Stimulated activated naive CD8-positive, alpha-beta T cell treated with anti-CD3 and anti-CD28 coated beads, Interleukin-15, Interleukin-2, amounts not matched to agents 100 ng/mL and 50 ng/mL, for 24 hours (primary cell): ENCODE measurements around the gene C18orf54.
"Not testable (repeated sequence)": the region's sequence is repeated elsewhere in the genome, so short reads cannot be mapped to it uniquely, and the experiment has no call there.

Source experiments
- H3K27ac Mint-ChIP-seq: one replicate; pipeline ENCODE4 v1.8.0; 2021; ENCODE audit warnings: mild to moderate bottlenecking, mixed read lengths
- H3K27me3 Mint-ChIP-seq: one replicate; pipeline ENCODE4 v1.8.0; 2021; ENCODE audit warnings: mixed read lengths
- H3K36me3 Mint-ChIP-seq: one replicate; pipeline ENCODE4 v1.8.0; 2021; ENCODE audit warnings: low read depth, mixed read lengths
- H3K4me1 Mint-ChIP-seq: one replicate; pipeline ENCODE4 v1.8.0; 2021; ENCODE audit warnings: low read depth, mixed read lengths
- H3K4me3 Mint-ChIP-seq: one replicate; pipeline ENCODE4 v1.8.0; 2021; ENCODE audit warnings: mild to moderate bottlenecking, mixed read lengths
- H3K9me3 Mint-ChIP-seq: one replicate; pipeline ENCODE4 v1.8.0; 2021; ENCODE audit warnings: mixed read lengths

Gene C18orf54

DNA sequence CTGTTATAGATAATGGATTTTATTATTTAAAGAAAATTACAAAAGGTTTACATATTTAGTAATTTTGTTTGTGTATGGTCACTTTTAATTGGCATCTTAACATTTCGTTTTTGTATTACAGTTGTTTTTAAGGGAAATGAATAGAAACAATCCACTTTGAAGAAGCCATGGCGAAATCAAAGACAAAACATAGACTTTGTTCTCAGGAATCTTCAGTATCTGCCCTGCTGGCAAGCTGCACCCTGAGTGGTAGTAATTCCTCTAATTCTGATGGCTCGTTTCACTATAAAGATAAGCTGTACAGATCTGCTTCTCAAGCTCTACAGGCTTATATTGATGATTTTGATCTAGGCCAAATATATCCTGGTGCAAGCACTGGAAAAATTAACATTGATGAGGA, 2.7 kb downstream of the C18orf54 start:
- H3K9me3 Mint-ChIP-seq: no peaks in the 10 kb centered on the region
- H3K4me3 Mint-ChIP-seq: no peak overlapping the region
- H3K4me1 Mint-ChIP-seq: peaks cover 19% of the 10 kb centered on the region
- H3K36me3 Mint-ChIP-seq: peaks cover 24% of the 10 kb centered on the region
- H3K27ac Mint-ChIP-seq: no peak overlapping the region
- peaks cover 6% of the 10 kb centered on the region for H3K27me3 Mint-ChIP-seq

DNA sequence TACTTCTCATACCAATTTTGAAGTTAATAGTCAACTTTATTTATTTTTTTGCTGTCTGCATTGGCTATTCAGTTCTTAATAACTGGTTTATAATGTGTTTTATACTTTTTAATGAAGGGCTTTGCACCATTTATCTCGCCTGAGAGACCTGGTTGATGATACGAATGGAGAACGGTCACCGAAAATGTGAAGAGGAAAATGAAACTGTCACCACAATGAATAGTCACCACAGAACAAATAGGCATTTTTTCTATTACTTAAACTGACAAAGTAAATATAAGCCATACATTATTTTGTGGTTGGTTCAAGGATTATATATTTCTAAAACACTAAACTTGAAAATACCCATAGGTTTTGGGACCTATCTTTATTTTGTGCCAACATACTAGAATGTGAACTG, 20.4 kb downstream of the C18orf54 start:
- Mint-ChIP-seq H3K36me3 (peaks cover 22% of the 10 kb centered on the region), H3K4me3 (no peak overlapping the region), H3K4me1 (no peaks in the 10 kb centered on the region), H3K27me3 (no peaks in the 10 kb centered on the region), H3K27ac (no peak overlapping the region), H3K9me3 (no peaks in the 10 kb centered on the region)

DNA sequence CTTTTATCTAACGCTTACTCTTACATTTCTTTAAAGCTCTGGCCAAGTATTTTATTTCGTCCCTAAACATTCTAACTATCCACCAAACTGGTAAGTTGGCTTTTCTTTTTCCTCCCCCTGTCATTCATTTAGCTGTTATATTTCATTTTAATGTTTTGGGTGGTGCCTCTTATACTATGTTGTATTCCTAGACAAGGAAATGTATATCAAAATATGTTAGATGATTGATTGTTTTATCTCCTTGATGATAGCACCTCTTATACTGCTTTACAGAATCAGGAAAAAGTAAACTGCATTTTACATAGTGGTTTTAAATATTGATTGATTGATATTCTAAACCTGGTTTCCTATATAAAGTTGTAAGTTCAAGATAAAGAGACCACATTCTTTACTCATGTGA, 23.9 kb downstream of the C18orf54 start:
- H3K27ac Mint-ChIP-seq: no peak overlapping the region
- no peak overlapping the region for H3K4me3 Mint-ChIP-seq
- H3K27me3 Mint-ChIP-seq: no peaks in the 10 kb centered on the region
- no peaks in the 10 kb centered on the region for H3K9me3 Mint-ChIP-seq
- no peaks in the 10 kb centered on the region for H3K4me1 Mint-ChIP-seq
- H3K36me3 Mint-ChIP-seq: peaks cover 15% of the 10 kb centered on the region

DNA sequence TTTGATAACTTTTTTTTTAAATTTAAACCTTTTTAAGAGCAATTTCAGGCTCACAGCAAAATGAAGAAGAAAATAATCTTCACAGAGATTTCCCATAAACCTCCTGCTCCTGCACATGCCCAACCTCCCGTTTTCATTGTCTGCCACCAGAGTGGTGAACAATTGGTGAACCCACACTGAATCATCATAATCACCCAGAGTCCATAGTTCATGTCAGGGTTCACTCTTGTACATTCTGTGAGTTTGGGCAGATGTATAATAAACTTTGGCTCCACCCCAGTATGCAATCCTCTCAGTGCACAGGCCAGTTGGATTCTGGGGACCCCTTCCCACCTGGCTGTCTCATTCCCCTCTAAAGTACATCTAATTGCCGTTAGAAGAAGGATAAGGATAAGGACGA, 24.4 kb downstream of the C18orf54 start:
- no peaks in the 10 kb centered on the region for H3K27me3 Mint-ChIP-seq
- no peak overlapping the region for H3K4me3 Mint-ChIP-seq
- no peaks in the 10 kb centered on the region for H3K4me1 Mint-ChIP-seq
- no peaks in the 10 kb centered on the region for H3K9me3 Mint-ChIP-seq
- H3K36me3 Mint-ChIP-seq: peaks cover 15% of the 10 kb centered on the region
- no peak overlapping the region for H3K27ac Mint-ChIP-seq

DNA sequence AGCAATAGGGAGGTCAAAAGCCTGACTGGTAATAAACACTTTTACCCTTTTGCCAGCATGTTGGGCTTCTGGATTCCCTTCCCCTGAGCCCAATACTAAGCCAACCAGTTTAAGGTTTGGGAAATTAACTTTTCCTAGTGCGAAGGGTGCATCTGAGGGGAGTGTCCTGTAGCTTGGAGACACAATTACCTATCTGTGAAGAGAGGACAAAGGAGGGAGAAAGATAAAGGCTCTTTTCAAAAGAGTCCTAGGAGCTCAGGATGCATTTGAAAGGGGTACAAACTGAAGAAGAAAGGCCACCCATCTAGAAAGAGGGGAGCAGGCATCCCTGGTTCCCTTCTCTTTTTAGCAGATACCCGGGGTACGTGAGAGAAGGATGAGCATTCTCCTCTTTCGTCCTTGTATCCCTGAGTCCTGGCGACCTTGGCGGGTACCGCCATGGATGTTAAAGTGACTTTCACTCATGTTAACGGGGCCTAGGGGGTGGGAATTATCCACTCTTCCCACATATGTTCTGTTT, 25.1 kb downstream of the C18orf54 start:
- H3K4me3 Mint-ChIP-seq: no peak overlapping the region
- H3K9me3 Mint-ChIP-seq: no peaks in the 10 kb centered on the region
- no peaks in the 10 kb centered on the region for H3K27me3 Mint-ChIP-seq
- H3K4me1 Mint-ChIP-seq: no peaks in the 10 kb centered on the region
- H3K27ac Mint-ChIP-seq: no peak overlapping the region
- peaks cover 15% of the 10 kb centered on the region for H3K36me3 Mint-ChIP-seq

DNA sequence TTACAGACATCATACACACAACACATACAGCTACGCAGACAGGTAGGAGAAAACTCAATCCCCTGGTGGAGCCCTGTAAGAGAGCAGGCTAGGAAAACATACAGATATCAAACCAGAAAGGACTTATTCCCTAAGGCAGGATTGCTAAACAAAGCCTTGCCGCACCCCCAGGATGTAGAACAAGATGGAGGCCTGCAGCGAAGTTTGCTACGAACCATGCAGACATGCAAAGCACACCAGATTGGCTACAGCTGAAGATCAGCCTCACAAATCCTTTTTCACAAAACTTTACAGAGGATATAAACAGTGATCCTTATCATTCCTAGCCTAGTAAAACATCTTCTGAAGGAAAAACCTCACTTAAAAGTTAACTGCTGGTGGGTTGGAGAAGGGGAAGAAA, 28.3 kb downstream of the C18orf54 start:
- Mint-ChIP-seq H3K36me3 (peaks cover 4% of the 10 kb centered on the region), H3K9me3 (no peaks in the 10 kb centered on the region), H3K4me3 (no peak overlapping the region), H3K4me1 (peaks cover 10% of the 10 kb centered on the region), H3K27me3 (peaks cover 6% of the 10 kb centered on the region), H3K27ac (no peak overlapping the region)

DNA sequence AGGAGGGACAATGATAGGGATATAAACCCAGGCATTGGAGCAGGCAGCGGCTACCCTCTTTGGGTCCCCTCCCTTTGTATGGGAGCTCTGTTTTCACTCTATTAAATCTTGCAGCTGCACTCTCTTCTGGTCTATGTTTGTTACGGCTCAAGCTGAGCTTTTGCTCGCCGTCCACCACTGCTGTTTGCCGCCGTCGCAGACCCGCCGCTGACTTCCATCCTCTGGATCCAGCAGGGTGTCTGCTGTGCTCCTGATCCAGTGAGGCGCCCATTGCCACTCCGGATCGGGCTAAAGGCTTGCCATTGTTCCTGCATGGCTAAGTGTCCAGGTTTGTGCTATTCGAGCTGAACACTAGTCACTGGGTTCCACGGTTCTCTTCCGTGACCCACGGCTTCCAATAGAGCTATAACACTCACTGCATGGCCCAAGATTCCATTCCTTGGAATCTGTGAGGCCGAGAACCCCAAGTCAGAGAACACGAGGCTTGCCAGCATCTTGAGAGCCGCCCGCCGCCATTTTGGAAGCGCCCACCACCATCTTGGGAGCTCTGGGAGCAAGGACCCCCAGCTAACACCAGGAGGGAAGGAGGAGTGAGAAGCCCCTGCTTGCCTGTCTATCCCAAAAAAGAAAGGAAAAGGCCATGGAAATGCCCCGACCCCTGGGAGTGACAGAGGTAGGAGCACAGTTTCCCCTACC, 29.2 kb downstream of the C18orf54 start:
- not testable (repeated sequence) for H3K27me3 Mint-ChIP-seq, H3K36me3 Mint-ChIP-seq, H3K4me3 Mint-ChIP-seq, H3K9me3 Mint-ChIP-seq, H3K27ac Mint-ChIP-seq
- peaks cover 10% of the 10 kb centered on the region for H3K4me1 Mint-ChIP-seq

DNA sequence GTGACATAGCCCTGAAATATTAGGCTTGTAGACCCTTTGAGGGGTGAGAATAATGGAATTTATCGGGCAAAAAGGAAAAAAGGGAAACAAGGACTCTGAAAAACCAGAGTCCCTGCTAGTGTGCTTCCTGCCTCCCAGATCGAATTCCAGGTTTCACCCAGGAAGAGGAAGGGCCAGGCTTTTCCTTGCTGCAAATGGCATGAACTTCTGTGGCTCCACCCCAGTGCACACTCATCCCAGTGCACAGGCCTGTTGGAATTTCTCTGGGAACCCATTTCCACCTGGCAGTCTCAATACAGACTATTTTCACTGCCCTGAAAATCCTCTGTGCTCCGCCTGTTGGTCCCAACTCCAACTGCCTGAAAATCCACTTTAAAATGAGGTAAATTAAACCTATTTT, 29.9 kb downstream of the C18orf54 start:
- Mint-ChIP-seq H3K4me1 (peaks cover 10% of the 10 kb centered on the region), H3K27ac (no peak overlapping the region), H3K27me3 (peaks cover 10% of the 10 kb centered on the region), H3K4me3 (no peak overlapping the region), H3K9me3 (no peaks in the 10 kb centered on the region), H3K36me3 (no peaks in the 10 kb centered on the region)

DNA sequence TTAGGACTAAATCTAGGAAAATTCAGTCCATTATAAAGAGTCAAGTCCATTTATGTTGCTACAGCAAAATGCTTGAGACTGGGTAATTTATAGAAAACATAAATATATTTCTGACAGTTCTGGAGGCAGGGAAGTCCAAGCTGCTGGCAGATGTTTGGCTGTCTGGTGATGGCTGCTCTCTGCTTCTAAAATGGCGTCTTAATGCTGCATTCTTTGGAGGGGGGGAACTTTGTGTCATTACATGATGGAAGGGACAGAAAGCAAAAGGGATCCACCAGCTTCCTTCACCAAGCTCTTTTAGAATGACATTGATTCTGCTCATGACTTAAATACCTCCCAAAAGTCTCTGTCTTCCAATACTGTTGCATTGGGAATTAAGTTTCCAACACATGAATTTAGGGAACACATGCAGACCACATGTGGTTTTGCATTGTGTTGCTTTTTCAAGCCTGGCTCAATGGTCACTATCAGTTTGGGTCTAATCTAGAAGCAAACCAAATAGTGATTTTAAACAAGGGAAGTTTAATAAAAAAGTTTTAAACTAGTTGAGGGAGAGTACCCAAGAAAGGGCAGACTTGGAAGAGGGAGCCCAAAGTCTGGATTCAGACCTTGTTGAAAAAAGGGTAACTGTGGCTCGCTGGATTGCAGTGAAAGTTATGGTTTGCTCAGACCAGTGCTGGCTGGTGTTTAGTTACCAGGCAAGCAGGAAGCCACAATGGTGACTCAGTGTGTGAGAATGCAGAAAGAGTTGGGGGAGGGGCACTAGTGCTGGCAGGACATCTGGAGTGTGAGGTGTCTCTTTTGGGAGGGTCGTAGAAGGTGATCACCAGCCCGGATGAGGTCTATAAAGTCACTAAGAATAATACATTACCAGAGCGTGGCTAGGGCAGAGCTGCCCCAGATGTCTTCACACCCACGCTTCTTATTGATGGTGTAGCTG, 30.8 kb downstream of the C18orf54 start:
- H3K4me1 Mint-ChIP-seq: peaks cover 10% of the 10 kb centered on the region
- no peaks in the 10 kb centered on the region for H3K36me3 Mint-ChIP-seq
- no peak overlapping the region for H3K4me3 Mint-ChIP-seq
- peaks cover 10% of the 10 kb centered on the region for H3K27me3 Mint-ChIP-seq
- H3K9me3 Mint-ChIP-seq: no peaks in the 10 kb centered on the region
- no peak overlapping the region for H3K27ac Mint-ChIP-seq

DNA sequence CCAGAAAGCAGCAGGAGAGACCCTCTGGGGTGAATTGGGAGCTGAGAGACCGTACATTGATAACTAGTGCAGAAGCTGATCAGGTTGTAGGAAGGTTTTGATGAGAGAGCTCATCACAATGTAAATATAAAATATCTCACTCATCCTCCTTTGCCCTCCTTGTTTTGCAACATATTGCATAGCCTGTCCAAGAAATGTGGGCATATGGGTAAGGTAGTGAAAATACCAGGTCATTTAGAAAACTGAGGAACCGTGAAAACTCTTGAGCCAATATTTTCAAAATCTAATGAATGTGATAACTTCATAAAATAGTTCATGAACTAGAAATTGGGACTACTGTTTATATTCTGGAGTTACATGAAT, 31.4 kb downstream of the C18orf54 start:
- H3K9me3 Mint-ChIP-seq: no peaks in the 10 kb centered on the region
- no peaks in the 10 kb centered on the region for H3K36me3 Mint-ChIP-seq
- peaks cover 10% of the 10 kb centered on the region for H3K27me3 Mint-ChIP-seq
- H3K4me1 Mint-ChIP-seq: peaks cover 10% of the 10 kb centered on the region
- no peak overlapping the region for H3K27ac Mint-ChIP-seq
- no peak overlapping the region for H3K4me3 Mint-ChIP-seq

DNA sequence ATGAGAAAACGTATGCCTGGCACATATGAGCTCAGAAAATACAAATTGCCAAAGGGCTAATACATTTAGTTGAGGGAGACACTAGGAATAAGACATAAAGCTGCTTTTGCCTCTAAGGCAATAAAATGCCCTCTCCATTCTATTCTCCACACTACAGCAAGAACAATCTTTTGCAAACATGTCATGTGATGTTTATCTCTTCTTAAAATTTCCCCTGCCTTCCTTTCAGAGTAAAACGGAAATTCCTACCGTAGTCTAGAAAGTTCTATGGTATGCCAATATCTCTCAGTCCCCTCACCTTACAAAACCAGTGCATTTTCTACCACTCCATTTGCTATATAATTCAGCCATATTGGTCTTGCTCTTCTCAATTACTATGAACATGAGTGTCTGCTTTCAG, 33.1 kb downstream of the C18orf54 start:
- H3K27ac Mint-ChIP-seq: no peak overlapping the region
- H3K4me1 Mint-ChIP-seq: peaks cover 10% of the 10 kb centered on the region
- H3K4me3 Mint-ChIP-seq: no peak overlapping the region
- H3K36me3 Mint-ChIP-seq: no peaks in the 10 kb centered on the region
- no peaks in the 10 kb centered on the region for H3K9me3 Mint-ChIP-seq
- peaks cover 10% of the 10 kb centered on the region for H3K27me3 Mint-ChIP-seq

DNA sequence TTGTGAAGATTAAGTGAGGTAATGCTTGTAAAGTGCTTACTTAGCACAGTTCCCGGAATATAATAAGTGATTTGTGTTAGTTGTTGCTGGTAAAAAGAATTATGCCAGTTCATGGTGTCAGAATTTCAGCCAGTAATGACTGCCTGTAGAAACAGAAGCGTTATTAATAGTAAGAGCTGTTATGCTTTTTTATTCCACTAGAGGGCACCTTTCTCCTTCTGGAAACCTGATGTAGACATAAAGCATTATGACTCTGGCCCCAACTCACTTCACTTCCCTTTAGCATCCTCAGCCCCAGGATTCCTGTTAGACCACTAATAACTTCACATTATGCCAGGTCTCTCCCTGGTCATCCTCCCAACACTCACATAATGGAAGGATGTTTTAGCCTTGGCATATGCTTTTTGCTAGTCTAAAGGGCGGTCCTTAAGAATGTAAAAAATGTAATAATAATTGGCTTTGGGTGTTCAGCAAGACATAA, 34.9 kb downstream of the C18orf54 start:
- Mint-ChIP-seq H3K27me3 (peaks cover 14% of the 10 kb centered on the region), H3K4me1 (peaks cover 10% of the 10 kb centered on the region), H3K4me3 (no peak overlapping the region), H3K36me3 (no peaks in the 10 kb centered on the region), H3K27ac (no peak overlapping the region), H3K9me3 (no peaks in the 10 kb centered on the region)

DNA sequence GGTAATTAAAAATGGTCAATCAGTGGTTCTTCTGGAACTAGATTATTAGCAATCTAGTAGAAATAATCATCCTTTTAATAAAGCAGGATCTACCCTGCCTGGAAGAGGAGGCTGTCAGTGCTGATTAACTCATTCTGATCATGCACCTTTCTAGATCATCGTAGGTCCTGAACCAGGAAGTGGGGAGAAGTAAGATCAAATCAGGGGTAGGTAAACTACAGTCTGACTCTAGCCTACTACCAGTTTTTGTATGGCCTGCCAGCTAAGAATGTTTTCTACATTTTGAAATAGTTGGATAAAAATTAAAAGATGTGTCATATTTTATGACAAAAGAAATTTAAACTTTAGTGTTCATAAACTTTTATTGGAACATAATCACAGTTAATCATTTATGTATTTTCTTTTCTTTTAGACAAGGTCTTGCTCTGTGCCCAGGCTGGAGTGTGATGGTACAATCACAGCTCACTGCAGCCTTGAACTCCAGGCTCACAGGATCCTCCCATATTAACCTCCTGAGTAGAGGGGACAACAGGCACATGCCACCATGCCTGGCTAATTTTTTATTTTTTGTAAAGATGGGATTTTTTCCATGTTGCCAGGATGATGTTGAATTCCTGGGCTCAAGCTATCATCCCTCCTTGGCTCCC, 36.1 kb downstream of the C18orf54 start:
- H3K9me3 Mint-ChIP-seq: no peaks in the 10 kb centered on the region
- peaks cover 8% of the 10 kb centered on the region for H3K27me3 Mint-ChIP-seq
- H3K36me3 Mint-ChIP-seq: no peaks in the 10 kb centered on the region
- no peak overlapping the region for H3K4me3 Mint-ChIP-seq
- H3K27ac Mint-ChIP-seq: no peak overlapping the region
- H3K4me1 Mint-ChIP-seq: peaks cover 3% of the 10 kb centered on the region

DNA sequence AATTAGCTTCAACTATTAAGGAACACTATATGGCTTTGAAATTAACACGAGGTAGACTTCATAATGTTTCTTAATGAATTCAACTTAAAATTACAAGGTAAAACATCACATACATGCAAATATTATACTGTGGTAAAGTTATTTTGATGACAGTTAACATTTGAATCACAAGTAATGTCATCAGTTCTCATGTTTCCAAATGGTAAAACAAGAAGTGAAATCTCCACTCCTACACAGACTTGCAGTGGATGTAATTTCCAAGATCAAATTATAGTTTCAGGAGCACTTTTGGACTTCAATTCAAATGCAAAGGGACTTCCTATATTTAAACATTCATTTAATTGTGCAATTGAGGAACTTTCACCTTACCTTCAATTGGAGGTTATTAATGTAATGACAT, 39.1 kb downstream of the C18orf54 start:
- H3K9me3 Mint-ChIP-seq: no peaks in the 10 kb centered on the region
- peaks cover 8% of the 10 kb centered on the region for H3K27me3 Mint-ChIP-seq
- H3K36me3 Mint-ChIP-seq: no peaks in the 10 kb centered on the region
- no peaks in the 10 kb centered on the region for H3K4me1 Mint-ChIP-seq
- no peak overlapping the region for H3K4me3 Mint-ChIP-seq
- no peak overlapping the region for H3K27ac Mint-ChIP-seq

DNA sequence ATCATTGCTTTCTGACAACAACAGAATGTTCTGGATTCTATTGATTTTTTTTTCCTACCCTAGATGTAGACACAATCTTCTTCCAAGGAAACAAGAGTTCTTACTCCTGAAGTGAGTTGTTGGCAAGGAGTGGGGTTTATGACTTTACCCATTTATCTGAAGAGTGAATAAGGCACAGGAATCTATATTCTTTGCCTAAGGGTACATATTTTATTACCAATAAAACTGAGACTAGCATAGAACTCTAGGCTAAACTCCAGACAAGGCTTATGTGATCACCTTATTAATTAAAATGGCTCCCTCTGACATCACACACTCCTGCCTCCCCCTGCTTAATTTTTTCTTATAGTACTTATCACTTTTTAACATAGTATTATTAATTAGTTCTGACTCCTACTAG, 47.6 kb downstream of the C18orf54 start:
- Mint-ChIP-seq H3K9me3 (no peaks in the 10 kb centered on the region), H3K36me3 (no peaks in the 10 kb centered on the region), H3K27me3 (peaks cover 26% of the 10 kb centered on the region), H3K27ac (no peak overlapping the region), H3K4me1 (no peaks in the 10 kb centered on the region), H3K4me3 (no peak overlapping the region)
